ENCODE data around the gene GALM. TPM values are rescaled to one million over a fixed set of nuclear protein-coding genes. Genes with fewer than 3 reads are reported as not detected.

Gene GALM
- total RNA-seq, 1 experiment from 2014 or later, result 10.0 TPM

- H2BK120ac ChIP-seq (ENCODE audit: low read depth, low read length, poor library complexity, severe bottlenecking), result no peak overlapping the region
- H2BK20ac ChIP-seq (ENCODE audit: low read depth, low read length, poor library complexity, severe bottlenecking), result no peak overlapping the region
- no peak overlapping the region for H3K4ac ChIP-seq (ENCODE audit: low read depth, low read length)
- DNase-seq, result no peak
- H2BK12ac ChIP-seq (ENCODE audit: insufficient read length, low read depth, low read length), result no peak overlapping the region
- H4K5ac ChIP-seq (ENCODE audit: insufficient read length, low read depth, low read length), result no peak overlapping the region
- no peak overlapping the region for H4K91ac ChIP-seq (ENCODE audit: insufficient read length, low read depth, low read length)
- H3K27ac ChIP-seq (ENCODE audit: insufficient read length, low read depth, low read length), result no peak overlapping the region
- no peak overlapping the region for H3K4me3 Mint-ChIP-seq
- H3K4me1 ChIP-seq (ENCODE audit: insufficient read depth, low read length), result peaks cover 1% of the 10 kb centered on the region; the same call in 1 of the 2 replicates
- H3T11ph ChIP-seq (ENCODE audit: low read length), result no peak overlapping the region
- H2BK15ac ChIP-seq (ENCODE audit: low read depth, low read length), result no peak overlapping the region
- peaks cover 8 to 9% of the 10 kb centered on the region in 2 experiments for H3K9me3 Mint-ChIP-seq
- peak overlapping the region in 1 of 3 experiments; percentile 85; a peak in 1 of 7 replicates for H3K27ac Mint-ChIP-seq
- H2AFZ ChIP-seq (ENCODE audit: low read length), result no peak overlapping the region
- H3K9me3 ChIP-seq (ENCODE audit: control insufficient read depth, low read depth, low read length), result no peaks in the 10 kb centered on the region
- H3K27me3 ChIP-seq (ENCODE audit: insufficient read depth, low read length), result no peaks in the 10 kb centered on the region
- no peak overlapping the region for H4K8ac ChIP-seq (replicated peaks; ENCODE audit: insufficient read length, low read depth, low read length)
- no peak overlapping the region for H3K9ac ChIP-seq (ENCODE audit: extremely low read depth, insufficient read length, low read length)
- H4K20me1 ChIP-seq (ENCODE audit: control insufficient read depth, insufficient read depth, insufficient read length), result no peaks in the 10 kb centered on the region
- no peak overlapping the region for H2AK5ac ChIP-seq (ENCODE audit: insufficient read length, low read length)
- WGBS (ENCODE audit: extremely low coverage, insufficient read length, low lambda C conversion rate), result no CpG with 5 or more reads among the region's 10 CpGs
- no peaks in the 10 kb centered on the region for H3K79me1 ChIP-seq (ENCODE audit: insufficient read depth, low read depth, low read length, poor library complexity, severe bottlenecking)
- no peaks in the 10 kb centered on the region; the same call in 1 of the 2 replicates for H3K79me2 ChIP-seq (ENCODE audit: insufficient read depth, low read length)
- no peak overlapping the region for H3K23ac ChIP-seq (ENCODE audit: insufficient read length, low read depth, low read length)
- no peaks in the 10 kb centered on the region for H3K23me2 ChIP-seq (ENCODE audit: insufficient read length, low read depth, low read length, poor library complexity, severe bottlenecking)
- no peak overlapping the region for H3K56ac ChIP-seq (ENCODE audit: insufficient read length, low read depth, low read length)
- H3K18ac ChIP-seq (ENCODE audit: insufficient read length, low read depth, low read length), result no peak overlapping the region
- no peaks in the 10 kb centered on the region; the same call in 1 of the 2 replicates for H3K27me3 Mint-ChIP-seq (ENCODE audit: low read depth)
- H2BK5ac ChIP-seq (ENCODE audit: insufficient read length, low read length), result no peak overlapping the region
- H3K14ac ChIP-seq (ENCODE audit: insufficient read depth, low read length), result no peak overlapping the region
- no peak overlapping the region for H3K4me2 ChIP-seq (ENCODE audit: insufficient read depth, insufficient read length, low read length)
- peaks cover 17 to 20% of the 10 kb centered on the region in 2 experiments for H3K4me1 Mint-ChIP-seq
- peaks cover 70 to 91% (median 74%) of the 10 kb centered on the region in 3 experiments for H3K36me3 Mint-ChIP-seq (ENCODE audit: insufficient read depth in 1 of 3, low read depth in 3 of 3)
- no peak for TF ChIP-seq CTCF (conservative IDR thresholded peaks at IDR 0.05)
Observed at GRCh38 chr2:38742797-38743559, 77.1 kb downstream of the GALM start.

Data from H9 (cell line).